Tibial nerve (tissue), 4 donors: ENCODE data around the gene AKR1B15. TPM values are rescaled to one million over a fixed set of nuclear protein-coding genes. Genes with fewer than 3 reads are reported as not detected.
A peak's percentile ranks its signal among the peaks of the same experiment; 100 is the strongest.

ENCODE experiments used
- DNase-seq, 2 donors: peaks; one replicate each; pipeline ENCODE4 v3.0.0-alpha.2; 2019; ENCODE audit warnings: low spot score in 2 of 2
- H3K27ac ChIP-seq, 4 donors: fragments of 200-600 bp; sonication (generic) in 3 of 4; one replicate each; pipeline ENCODE4 v1.5.1; 2017 to 2019; ENCODE audit warnings: mild to moderate bottlenecking in 1 of 4
- H3K27me3 ChIP-seq, 2 donors: fragments of 200-600 bp; sonication (generic) in 1 of 2; one replicate each; pipeline versions ENCODE4 v1.5.1 to v1.6.0; 2017 to 2019
- H3K36me3 ChIP-seq, 3 donors: fragments of 200-600 bp; sonication (generic); one replicate each; pipeline ENCODE4 v1.5.1; 2018 to 2019
- H3K4me1 ChIP-seq, 4 donors: fragments of 200-600 bp; sonication (generic) in 3 of 4; one replicate each; pipeline ENCODE4 v1.5.1; 2017 to 2019
- H3K4me3 ChIP-seq, 4 donors: fragments of 200-600 bp; sonication (generic) in 3 of 4; one replicate each; pipeline ENCODE4 v1.5.1; 2017 to 2019; ENCODE audit warnings: mild to moderate bottlenecking in 1 of 4, moderate library complexity in 1 of 4
- H3K9me3 ChIP-seq, 4 donors: fragments of 200-600 bp; sonication (generic) in 3 of 4; one replicate each; pipeline ENCODE4 v1.5.1; 2017 to 2019
- EP300 ChIP-seq, 2 donors: sonication (generic); formaldehyde crosslinking; IDR thresholded peaks; one replicate each; pipeline ENCODE4 v1.6.1; 2017; ENCODE audit warnings: antibody characterized with exemption in 2 of 2, mild to moderate bottlenecking in 1 of 2
- POLR2A ChIP-seq, 2 donors: fragments of 450-650 bp; IDR thresholded peaks; one replicate each; pipeline ENCODE4 v1.6.1; 2017; ENCODE audit warnings: antibody characterized with exemption in 2 of 2, mild to moderate bottlenecking in 2 of 2, moderate library complexity in 2 of 2
- WGBS, 2 donors: methylation state at CpG; one replicate each; pipeline ENCODE4 v1.1.5; 2018; 5-methylcytosine and 5-hydroxymethylcytosine counted together
- total RNA-seq, 4 donors: library from RNA; depleted of rRNA; stranded (reverse); fragments of >200 nt; gene quantifications; one replicate each; pipeline ENCODE4 v1.1.0, GENCODE V29; 2016
- TF ChIP-seq, protein P1 (sequence below), 5 experiments: fragments of 200-600 bp in 3 of 5; fragments of 450-650 bp in 2 of 5; sonication (generic) in 3 of 5; IDR thresholded peaks; one replicate each; pipeline ENCODE4 v1.5.1; 2016 to 2019; ENCODE audit warnings: antibody characterized with exemption in 5 of 5, mild to moderate bottlenecking in 3 of 5, moderate library complexity in 2 of 5

AKR1B15 gene
- total RNA-seq, 4 donors from 2014 or later, result 0.22 to 5.5 (median 1.4) TPM

DNA sequence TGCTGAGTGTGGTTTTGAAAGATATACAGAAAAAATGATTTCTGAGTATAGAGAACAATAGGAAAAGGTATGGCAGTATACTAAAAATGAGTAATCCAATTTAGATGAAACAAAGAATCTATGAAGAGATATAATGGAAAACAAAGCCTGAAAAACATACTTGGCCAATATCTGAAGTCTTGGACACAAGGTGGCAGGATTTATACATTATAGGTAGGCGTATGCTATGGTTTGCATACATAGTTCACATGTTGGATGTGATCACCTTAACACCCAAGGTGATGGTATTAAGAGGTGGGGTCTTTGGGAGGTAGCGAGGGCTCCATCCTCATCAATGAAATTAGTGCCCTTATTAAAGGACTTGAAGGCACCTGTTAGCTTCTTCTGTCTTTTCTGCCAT lies 63.3 kb downstream of the AKR1B15 start:
- H3K4me3 ChIP-seq, result no peak overlapping the region
- 89 to 91% methylated on average over 2 of the region's 2 CpGs for WGBS, 2 donors

DNA sequence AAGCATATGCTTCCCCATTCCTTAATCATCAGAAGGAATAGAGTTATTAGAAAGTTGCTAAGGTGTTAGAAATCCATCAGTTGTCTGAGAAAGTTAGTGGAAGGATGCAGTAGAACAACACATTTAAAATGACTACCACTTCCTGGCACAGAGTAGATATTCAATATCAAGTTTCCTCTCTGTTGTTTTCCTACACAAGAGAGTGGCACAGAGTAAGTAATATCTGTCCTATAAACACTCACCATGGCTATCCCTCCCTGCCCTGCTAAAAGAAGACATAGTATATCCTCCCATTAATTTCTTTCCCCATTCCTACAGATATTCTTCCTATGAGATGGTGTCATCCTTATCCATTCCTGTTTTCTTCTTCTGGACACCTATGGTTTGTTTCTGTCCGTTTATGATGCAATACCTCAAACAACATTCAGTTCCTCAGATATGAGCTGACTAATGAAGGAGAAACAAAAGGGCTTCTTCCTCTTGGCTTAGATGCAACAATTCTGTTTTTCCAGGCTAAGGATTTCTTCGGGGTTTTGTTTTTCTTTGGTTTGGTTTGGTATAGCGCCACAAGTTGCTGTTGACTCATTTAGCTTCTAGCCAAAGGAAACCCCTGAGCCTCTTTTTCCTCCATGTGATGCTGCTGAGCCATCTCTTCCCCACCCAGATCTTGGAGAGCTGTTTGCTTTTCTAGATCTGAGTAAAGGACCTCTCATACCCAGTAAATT lies 64.9 kb downstream of the AKR1B15 start:
- peak overlapping the region in 2 of 4 donors; percentile 77 to 84 for H3K27ac ChIP-seq
- peak in 1 of 2 donors; percentile 68 for DNase-seq
- H3K4me1 ChIP-seq, result peaks cover 0 to 21% (median 0%) of the 10 kb centered on the region in 4 donors
- no peaks in the 10 kb centered on the region for H3K36me3 ChIP-seq
- H3K9me3 ChIP-seq, result no peaks in the 10 kb centered on the region
- TF ChIP-seq POLR2A (IDR thresholded peaks at IDR 0.05) (no peak), EP300 (IDR thresholded peaks at IDR 0.05) (peak in 1 of 2 donors; percentile 80)
- TF ChIP-seq, protein P1, sequence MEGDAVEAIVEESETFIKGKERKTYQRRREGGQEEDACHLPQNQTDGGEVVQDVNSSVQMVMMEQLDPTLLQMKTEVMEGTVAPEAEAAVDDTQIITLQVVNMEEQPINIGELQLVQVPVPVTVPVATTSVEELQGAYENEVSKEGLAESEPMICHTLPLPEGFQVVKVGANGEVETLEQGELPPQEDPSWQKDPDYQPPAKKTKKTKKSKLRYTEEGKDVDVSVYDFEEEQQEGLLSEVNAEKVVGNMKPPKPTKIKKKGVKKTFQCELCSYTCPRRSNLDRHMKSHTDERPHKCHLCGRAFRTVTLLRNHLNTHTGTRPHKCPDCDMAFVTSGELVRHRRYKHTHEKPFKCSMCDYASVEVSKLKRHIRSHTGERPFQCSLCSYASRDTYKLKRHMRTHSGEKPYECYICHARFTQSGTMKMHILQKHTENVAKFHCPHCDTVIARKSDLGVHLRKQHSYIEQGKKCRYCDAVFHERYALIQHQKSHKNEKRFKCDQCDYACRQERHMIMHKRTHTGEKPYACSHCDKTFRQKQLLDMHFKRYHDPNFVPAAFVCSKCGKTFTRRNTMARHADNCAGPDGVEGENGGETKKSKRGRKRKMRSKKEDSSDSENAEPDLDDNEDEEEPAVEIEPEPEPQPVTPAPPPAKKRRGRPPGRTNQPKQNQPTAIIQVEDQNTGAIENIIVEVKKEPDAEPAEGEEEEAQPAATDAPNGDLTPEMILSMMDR (IDR thresholded peaks at IDR 0.05), result no peak
- H3K27me3 ChIP-seq, result no peaks in the 10 kb centered on the region
- H3K4me3 ChIP-seq, result no peak overlapping the region
- 14 to 18% methylated on average over 3 of the region's 3 CpGs for WGBS, 2 donors

More for the DNA sequence above, 63.3 kb downstream of the AKR1B15 start:
- Histone ChIP-seq H3K9me3 (no peaks in the 10 kb centered on the region), H3K4me1 (peaks cover 0 to 21% (median 0%) of the 10 kb centered on the region in 4 donors), H3K27me3 (no peaks in the 10 kb centered on the region), H3K36me3 (no peaks in the 10 kb centered on the region), H3K27ac (peak overlapping the region in 1 of 4 donors; percentile 84)
- TF ChIP-seq POLR2A (IDR thresholded peaks at IDR 0.05), result no peak
- no peak for TF ChIP-seq EP300 (IDR thresholded peaks at IDR 0.05)
- TF ChIP-seq, protein P1 (IDR thresholded peaks at IDR 0.05), result no peak
- DNase-seq, result no peak

DNA sequence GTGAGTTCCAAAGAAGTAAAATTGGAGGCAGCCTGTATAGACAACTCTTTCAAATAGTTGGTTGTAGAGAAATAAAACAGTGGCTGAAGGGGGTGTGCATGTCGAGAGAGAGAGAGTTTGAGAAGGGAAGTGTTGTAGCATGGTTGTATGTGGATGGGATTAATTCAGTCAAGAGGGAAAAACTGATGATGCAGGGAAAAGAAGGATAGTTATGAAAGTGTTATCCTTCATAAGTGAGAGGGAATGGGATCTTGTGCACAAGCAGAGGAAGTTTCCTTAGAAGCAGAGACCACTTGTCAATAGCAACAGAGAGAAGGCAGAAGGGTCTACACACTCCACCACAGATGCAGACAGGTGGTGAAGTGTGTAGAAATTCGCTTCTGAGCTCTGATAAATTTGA lies 67.7 kb downstream of the AKR1B15 start:
- H3K9me3 ChIP-seq, result no peaks in the 10 kb centered on the region
- no peak overlapping the region for H3K4me3 ChIP-seq
- TF ChIP-seq EP300 (IDR thresholded peaks at IDR 0.05) (no peak), POLR2A (IDR thresholded peaks at IDR 0.05) (no peak)
- TF ChIP-seq, protein P1 (IDR thresholded peaks at IDR 0.05), result no peak
- no peak overlapping the region for H3K27ac ChIP-seq
- no peaks in the 10 kb centered on the region for H3K27me3 ChIP-seq
- H3K4me1 ChIP-seq, result peaks cover 0 to 26% (median 0%) of the 10 kb centered on the region in 4 donors
- DNase-seq, result no peak
- WGBS, 2 donors, result 76 to 88% methylated on average over 2 of the region's 2 CpGs
- no peaks in the 10 kb centered on the region for H3K36me3 ChIP-seq

DNA sequence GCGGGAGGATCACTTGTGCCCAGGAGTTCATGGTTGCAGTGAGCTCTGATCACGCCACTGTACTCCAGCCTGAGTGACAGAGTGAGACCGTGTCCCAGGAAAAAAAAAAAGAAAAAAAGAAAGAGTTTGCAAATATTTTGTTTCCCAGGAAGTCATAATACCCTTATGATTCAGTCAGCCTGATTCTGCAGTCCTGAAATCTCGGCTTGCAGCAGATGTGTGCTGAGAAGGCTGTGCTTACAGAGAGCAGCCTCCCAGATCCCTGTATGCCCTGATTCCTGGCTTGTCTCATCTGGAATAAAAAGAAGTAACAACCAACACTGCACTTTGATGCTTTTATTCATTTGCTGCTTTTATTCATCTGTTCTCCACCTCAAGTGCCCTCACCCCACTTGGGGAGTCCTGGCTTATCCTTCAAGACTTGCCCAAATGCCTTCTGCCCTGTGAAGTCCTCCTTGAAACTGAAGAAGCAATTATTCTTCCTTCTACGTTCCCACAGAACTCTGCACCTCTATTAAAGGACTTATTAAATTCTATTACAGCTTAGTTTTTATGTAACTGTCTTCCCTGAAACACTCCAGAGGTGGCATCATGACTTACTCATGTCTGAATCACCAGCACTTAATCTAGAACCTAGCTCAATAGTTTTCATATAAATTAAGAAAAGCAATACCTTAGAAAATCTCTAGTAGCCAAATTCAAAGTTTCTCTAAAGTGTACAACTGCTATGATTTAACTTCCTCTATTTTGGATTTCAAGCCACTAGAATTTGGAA lies 70.0 kb downstream of the AKR1B15 start:
- TF ChIP-seq, protein P1 (IDR thresholded peaks at IDR 0.05), result no peak
- TF ChIP-seq EP300 (IDR thresholded peaks at IDR 0.05), result no peak
- Histone ChIP-seq H3K27ac (peak overlapping the region in 1 of 4 donors; percentile 12), H3K36me3 (no peaks in the 10 kb centered on the region), H3K9me3 (no peaks in the 10 kb centered on the region), H3K27me3 (no peaks in the 10 kb centered on the region), H3K4me1 (peaks cover 0 to 18% (median 0%) of the 10 kb centered on the region in 4 donors), H3K4me3 (no peak overlapping the region)
- DNase-seq, result no peak
- 64 to 69% methylated on average over 5 of the region's 5 CpGs for WGBS, 2 donors
